ENCODE measurements around the gene ITGA7.

The ITGA7 gene

GRCh38 chr12:55733021-55733555 lies 25.4 kb upstream of the ITGA7 start:
- DNase-seq: no peak

GRCh38 chr12:55732288-55732687 lies 24.6 kb upstream of the ITGA7 start:
- no peak for DNase-seq

GRCh38 chr12:55729819-55730818 lies 22.4 kb upstream of the ITGA7 start:
- peak; percentile 82 for DNase-seq

DNA sequence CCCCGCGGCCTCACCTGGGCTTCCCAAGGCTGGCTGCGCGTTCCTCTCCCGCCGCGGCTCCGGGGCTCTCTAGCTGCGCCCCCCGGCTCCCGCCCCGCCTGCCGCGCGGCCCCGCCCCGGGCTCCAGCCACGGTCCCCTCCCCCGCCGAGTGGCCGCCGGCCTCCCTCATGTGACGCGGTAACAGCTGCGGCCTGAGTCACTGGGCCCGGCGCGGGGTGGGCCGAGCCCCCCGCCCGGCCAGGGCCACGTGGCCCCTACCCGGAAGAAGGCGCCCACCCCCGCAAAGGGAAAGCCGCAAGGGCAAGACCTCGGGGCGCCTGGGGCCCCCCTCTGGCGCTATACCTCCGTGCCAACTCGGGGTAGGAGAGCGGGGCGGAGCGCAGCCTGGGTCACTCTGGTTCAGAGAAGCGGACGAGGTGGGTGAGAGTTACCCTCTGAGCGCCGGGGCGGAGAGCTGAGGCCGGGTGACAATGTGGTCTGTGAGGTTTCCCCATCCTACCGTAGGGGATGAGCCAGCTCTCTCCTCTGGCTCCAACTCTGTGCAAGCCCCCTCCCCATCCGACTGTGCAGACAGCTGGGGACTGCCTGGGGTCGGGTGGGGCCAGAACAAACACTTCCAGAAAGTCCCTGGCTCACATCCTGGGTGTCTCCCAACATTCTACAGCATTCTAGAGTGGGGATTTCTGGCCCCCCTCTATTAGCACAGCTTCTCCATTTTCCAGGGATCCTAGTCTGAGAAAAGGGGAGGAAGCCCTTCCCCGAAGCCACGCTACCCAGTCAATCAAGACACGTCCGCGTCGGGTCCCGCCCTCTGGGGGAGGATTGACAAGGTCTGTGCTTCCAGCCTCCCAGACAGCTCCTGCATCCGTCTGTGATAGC lies 21.5 kb upstream of the ITGA7 start, which contains the start of gene CD63:
CD63 (minus strand) TSS at position 71 of the 880 bp plus-strand sequence. CDS start 668 bp downstream, outside the sequence.
- peak; percentile 93 for DNase-seq

DNA sequence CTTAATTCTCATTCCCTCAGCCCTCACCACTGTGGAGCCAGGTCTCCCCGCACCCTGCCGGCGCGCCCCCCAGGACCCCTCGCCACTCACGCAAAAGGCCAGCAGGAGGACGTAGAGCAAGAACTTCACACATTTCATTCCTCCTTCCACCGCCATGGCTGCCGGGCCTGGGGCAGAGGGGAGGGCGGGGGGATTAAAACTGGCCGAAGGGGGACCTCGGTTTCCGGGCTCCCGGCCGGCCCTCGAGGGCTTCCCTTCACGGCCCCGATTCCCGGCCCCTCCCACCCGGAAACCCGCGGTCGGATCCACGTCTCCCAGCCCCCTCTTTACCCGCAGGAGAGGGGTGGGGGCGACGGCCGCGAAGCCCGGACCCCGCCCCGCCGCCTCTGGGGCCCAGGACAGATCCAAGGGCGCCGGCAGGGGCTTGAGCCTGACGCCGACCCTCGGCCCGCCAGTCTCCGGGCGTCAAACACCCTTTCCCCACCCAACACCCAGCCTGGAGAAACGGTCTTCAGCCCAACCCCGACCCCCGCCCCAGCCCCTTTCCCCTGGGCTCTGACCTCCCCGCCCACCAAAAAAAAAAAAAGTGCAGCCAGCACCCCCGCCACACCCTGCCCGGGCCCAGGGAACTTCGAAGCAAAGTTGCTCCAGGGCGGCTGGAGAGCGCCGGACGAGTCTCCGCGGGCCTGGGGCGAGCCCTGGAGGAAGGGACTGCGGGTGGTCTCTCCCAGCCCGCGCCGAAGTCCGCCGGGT lies 20.7 kb upstream of the ITGA7 start:
- DNase-seq: peak; percentile 58

DNA sequence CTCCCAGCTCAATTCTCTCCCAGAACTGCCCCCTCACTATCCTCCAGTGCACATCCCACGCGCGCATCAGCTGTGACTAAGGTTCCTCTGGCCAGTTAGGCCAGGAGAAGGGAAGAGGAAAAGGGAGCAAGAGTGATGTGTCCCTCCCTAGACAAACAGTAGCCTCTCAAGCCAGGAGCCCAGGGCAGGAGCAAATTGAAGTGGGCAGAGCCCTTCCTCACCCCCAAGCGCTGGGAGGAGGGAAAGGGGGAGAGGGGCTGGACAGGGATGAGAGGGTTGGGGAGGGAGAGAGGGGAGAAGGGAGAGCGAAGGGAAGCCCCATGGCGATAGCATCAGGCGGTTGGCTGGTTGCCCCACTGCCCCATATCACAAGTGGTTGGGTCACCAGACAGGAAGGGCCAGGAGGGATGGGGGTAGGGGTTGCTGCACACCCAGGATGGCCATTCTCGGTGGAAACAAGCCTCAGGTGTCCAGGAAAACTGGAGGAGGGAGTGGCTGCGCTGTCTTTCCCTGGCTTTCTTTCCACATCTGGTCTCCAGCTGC lies 20.0 kb upstream of the ITGA7 start:
- DNase-seq: peak; percentile 77

- no peak for DNase-seq
Observed at GRCh38 chr12:55726971-55727370, 19.3 kb upstream of the ITGA7 start.

GRCh38 chr12:55725556-55725955 lies 17.9 kb upstream of the ITGA7 start:
- no peak for DNase-seq

DNA sequence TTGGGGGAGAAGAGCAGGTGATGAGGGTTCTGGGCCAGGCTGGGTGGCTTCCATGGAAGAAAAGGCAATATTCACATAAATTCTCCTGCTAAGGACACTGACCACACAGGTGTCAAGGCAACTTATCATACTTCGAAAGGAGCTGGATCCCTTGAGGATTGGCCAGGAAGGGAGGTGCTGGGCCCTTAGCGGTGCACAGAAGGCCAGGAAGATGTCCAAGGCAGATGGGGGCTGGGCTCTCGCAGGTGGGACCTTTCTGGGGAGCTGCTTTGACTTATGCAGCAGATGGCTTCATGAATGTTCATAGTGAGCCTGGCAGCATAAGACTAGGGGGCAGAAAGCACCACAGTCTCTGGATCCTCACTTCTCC lies 17.2 kb upstream of the ITGA7 start:
- no peak for DNase-seq

GRCh38 chr12:55724226-55724939 lies 16.7 kb upstream of the ITGA7 start:
- peak; percentile 91 for DNase-seq

- DNase-seq: no peak
Observed at GRCh38 chr12:55723516-55724225, 16.0 kb upstream of the ITGA7 start.

GRCh38 chr12:55722948-55723347 lies 15.2 kb upstream of the ITGA7 start:
- no peak for DNase-seq

DNA sequence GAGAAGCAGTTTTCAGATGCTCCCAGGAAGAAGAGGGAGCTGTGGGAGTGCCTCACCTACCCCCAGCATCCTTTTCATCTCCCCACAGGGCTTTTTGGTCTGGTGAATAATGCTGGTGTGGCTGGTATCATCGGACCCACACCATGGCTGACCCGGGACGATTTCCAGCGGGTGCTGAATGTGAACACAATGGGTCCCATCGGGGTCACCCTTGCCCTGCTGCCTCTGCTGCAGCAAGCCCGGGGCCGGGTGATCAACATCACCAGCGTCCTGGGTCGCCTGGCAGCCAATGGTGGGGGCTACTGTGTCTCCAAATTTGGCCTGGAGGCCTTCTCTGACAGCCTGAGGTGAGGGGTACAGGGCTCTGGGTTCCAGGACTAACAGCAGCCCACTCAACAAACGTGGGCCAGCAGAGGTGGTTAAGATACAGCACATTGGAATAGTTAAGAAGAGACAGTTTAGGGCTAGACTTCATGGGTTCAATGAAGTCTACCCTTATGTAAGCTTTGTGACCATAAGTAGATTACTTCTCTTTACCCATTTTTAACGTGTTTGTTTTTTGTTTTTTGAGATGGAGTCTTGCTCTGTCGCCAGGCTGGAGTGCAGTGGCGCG lies 14.0 kb upstream of the ITGA7 start:
- DNase-seq: no peak

- DNase-seq: peak; percentile 83
Observed at GRCh38 chr12:55720894-55721444, 13.3 kb upstream of the ITGA7 start.

GRCh38 chr12:55720071-55720564 lies 12.4 kb upstream of the ITGA7 start, which contains the start of gene RDH5:
Gene RDH5 (plus strand): TSS chr12:55720393. CDS start chr12:55721185, 792 bp downstream.
- no peak for DNase-seq

DNA sequence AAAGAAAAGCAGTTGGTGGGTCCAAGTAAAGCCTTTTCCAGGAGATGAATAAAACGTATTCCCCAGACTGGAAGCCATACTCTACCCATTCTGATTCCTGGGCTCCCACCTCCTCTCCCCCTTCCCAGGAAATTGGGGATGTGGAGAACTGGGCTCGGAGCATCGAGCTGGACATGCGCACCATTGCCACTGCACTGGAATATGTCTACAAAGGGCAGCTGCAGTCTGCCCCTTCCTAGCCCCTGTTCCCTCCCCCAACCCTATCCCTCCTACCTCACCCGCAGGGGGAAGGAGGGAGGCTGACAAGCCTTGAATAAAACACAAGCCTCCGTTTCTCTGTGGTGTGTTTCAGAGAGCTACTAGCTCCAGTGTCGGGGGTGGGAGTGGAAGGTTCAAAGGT lies 11.7 kb upstream of the ITGA7 start:
- DNase-seq: no peak

DNA sequence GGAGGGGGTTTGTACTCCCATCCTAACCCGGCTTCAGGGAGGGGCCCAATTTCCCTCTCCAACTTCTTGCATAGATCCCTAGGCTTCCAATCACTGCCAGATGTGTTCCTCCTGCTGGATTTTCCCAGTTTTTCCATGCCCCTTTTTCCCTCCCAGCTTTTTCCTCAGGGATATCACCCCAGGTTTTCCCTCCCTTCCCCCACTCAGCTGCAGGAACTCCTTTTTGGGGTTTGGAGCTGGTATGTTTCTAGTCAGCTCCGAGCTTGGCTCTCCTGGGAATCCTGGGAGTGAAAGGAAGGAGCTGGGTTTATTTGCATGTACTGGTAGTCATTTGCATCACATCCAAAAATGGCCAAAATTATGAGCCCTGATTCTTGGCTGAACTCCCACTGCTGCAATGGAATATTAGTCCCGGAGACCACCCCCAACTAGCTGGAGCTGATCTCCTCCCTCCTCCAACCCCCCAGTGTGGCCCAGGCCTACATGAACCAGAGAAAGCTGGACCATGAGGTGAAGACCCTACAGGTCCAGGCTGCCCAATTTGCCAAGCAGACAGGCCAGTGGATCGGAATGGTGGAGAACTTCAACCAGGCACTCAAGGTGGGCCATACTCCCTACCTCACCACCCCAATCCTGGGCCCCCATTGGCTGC lies 11.0 kb upstream of the ITGA7 start:
- no peak for DNase-seq

- no peak for DNase-seq
Observed at GRCh38 chr12:55718015-55718414, 10.3 kb upstream of the ITGA7 start.
